ENCODE results near the gene ART1.

Gene ART1

GRCh38 chr11:3674189-3674588 lies 29.3 kb downstream of the ART1 start:
- no peak overlapping the region for H3K9ac ChIP-seq (ENCODE audit: low read length)
- no peak overlapping the region for H3K4me3 ChIP-seq (ENCODE audit: low read length)
- H3K36me3 ChIP-seq (ENCODE audit: control insufficient read depth, insufficient read depth, low read length), result peaks cover 33% of the 10 kb centered on the region
- H3K4me1 ChIP-seq (ENCODE audit: control insufficient read depth, insufficient read depth, low read length), result no peaks in the 10 kb centered on the region
- no peaks in the 10 kb centered on the region for H3K9me3 ChIP-seq (ENCODE audit: control insufficient read depth, low read length)
- no peaks in the 10 kb centered on the region for H3K27me3 ChIP-seq (ENCODE audit: control insufficient read depth, insufficient read depth, low read length)

GRCh38 chr11:3675971-3676370 lies 31.0 kb downstream of the ART1 start:
- no peaks in the 10 kb centered on the region for H3K27me3 ChIP-seq (ENCODE audit: control insufficient read depth, insufficient read depth, low read length)
- no peak overlapping the region for H3K4me3 ChIP-seq (ENCODE audit: low read length)
- no peaks in the 10 kb centered on the region for H3K4me1 ChIP-seq (ENCODE audit: control insufficient read depth, insufficient read depth, low read length)
- no peak overlapping the region for H3K9ac ChIP-seq (ENCODE audit: low read length)
- no peaks in the 10 kb centered on the region for H3K9me3 ChIP-seq (ENCODE audit: control insufficient read depth, low read length)
- H3K36me3 ChIP-seq (ENCODE audit: control insufficient read depth, insufficient read depth, low read length), result peaks cover 40% of the 10 kb centered on the region

DNA sequence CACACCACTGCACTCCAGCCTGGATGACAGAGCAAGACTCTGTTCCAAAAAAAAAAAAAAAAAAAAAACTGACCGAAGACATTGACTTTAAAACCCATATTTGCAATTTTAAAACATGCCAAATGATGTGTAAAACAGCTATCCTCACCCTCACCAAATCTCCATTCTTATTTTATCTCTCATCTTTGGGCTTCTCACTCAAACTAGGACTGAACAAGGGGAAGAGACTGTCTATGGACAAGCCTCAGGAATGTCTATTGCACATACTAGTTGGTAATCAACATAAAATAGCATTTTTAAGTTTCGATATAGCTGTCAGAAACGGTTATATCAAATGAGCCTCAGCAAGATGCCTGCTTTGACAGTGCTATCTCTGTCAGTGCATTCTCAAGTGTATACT lies 34.1 kb downstream of the ART1 start:
- Histone ChIP-seq H3K9ac (ENCODE audit: low read length) (no peak overlapping the region), H3K9me3 (ENCODE audit: control insufficient read depth, low read length) (no peaks in the 10 kb centered on the region), H3K27me3 (ENCODE audit: control insufficient read depth, insufficient read depth, low read length) (no peaks in the 10 kb centered on the region), H3K4me3 (ENCODE audit: low read length) (no peak overlapping the region), H3K4me1 (ENCODE audit: control insufficient read depth, insufficient read depth, low read length) (no peaks in the 10 kb centered on the region), H3K36me3 (ENCODE audit: control insufficient read depth, insufficient read depth, low read length) (peaks cover 34% of the 10 kb centered on the region)

GRCh38 chr11:3683039-3683438 lies 38.1 kb downstream of the ART1 start:
- Histone ChIP-seq H3K9ac (ENCODE audit: low read length) (no peak overlapping the region), H3K36me3 (ENCODE audit: control insufficient read depth, insufficient read depth, low read length) (peaks cover 18% of the 10 kb centered on the region)

GRCh38 chr11:3684129-3684818 lies 39.3 kb downstream of the ART1 start:
- Histone ChIP-seq H3K9me3 (ENCODE audit: control insufficient read depth, low read length) (no peaks in the 10 kb centered on the region), H3K4me3 (ENCODE audit: low read length) (no peak overlapping the region), H3K4me1 (ENCODE audit: control insufficient read depth, insufficient read depth, low read length) (no peaks in the 10 kb centered on the region), H3K36me3 (ENCODE audit: control insufficient read depth, insufficient read depth, low read length) (peaks cover 10% of the 10 kb centered on the region), H3K9ac (ENCODE audit: low read length) (no peak overlapping the region), H3K27me3 (ENCODE audit: control insufficient read depth, insufficient read depth, low read length) (no peaks in the 10 kb centered on the region)

More at GRCh38 chr11:3683039-3683438, 38.1 kb downstream of the ART1 start:
- H3K4me1 ChIP-seq (ENCODE audit: control insufficient read depth, insufficient read depth, low read length), result no peaks in the 10 kb centered on the region
- no peaks in the 10 kb centered on the region for H3K9me3 ChIP-seq (ENCODE audit: control insufficient read depth, low read length)
- H3K4me3 ChIP-seq (ENCODE audit: low read length), result no peak overlapping the region
- H3K27me3 ChIP-seq (ENCODE audit: control insufficient read depth, insufficient read depth, low read length), result no peaks in the 10 kb centered on the region

GRCh38 chr11:3684819-3685172 lies 39.9 kb downstream of the ART1 start:
- no peaks in the 10 kb centered on the region for H3K4me1 ChIP-seq (ENCODE audit: control insufficient read depth, insufficient read depth, low read length)
- no peak overlapping the region for H3K9ac ChIP-seq (ENCODE audit: low read length)
- H3K27me3 ChIP-seq (ENCODE audit: control insufficient read depth, insufficient read depth, low read length), result no peaks in the 10 kb centered on the region
- H3K4me3 ChIP-seq (ENCODE audit: low read length), result no peak overlapping the region
- H3K36me3 ChIP-seq (ENCODE audit: control insufficient read depth, insufficient read depth, low read length), result peaks cover 7% of the 10 kb centered on the region
- H3K9me3 ChIP-seq (ENCODE audit: control insufficient read depth, low read length), result no peaks in the 10 kb centered on the region

GRCh38 chr11:3685923-3686322 lies 41.0 kb downstream of the ART1 start:
- Histone ChIP-seq H3K36me3 (ENCODE audit: control insufficient read depth, insufficient read depth, low read length) (peaks cover 3% of the 10 kb centered on the region), H3K9ac (ENCODE audit: low read length) (no peak overlapping the region), H3K4me1 (ENCODE audit: control insufficient read depth, insufficient read depth, low read length) (no peaks in the 10 kb centered on the region), H3K9me3 (ENCODE audit: control insufficient read depth, low read length) (no peaks in the 10 kb centered on the region), H3K27me3 (ENCODE audit: control insufficient read depth, insufficient read depth, low read length) (no peaks in the 10 kb centered on the region), H3K4me3 (ENCODE audit: low read length) (no peak overlapping the region)

DNA sequence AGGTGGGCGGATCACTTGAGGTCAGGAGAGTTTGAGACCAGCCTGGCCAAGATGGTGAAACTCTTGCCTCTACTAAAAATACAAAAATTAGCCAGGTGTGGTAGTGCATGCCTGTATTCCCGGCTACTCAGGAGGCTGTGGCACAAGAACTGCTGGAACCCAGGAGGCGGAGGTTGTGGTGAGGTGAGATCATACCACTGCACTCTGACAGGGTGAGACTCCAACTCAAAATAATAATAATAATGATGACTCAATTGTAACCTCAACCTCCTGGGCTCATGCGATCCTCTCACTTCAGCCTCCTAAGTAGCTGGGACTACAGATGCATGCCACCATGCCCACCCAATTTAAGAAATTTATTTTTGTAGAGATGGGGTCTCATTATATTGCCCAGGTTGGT lies 41.8 kb downstream of the ART1 start:
- no peaks in the 10 kb centered on the region for H3K4me1 ChIP-seq (ENCODE audit: control insufficient read depth, insufficient read depth, low read length)
- H3K9ac ChIP-seq (ENCODE audit: low read length), result no peak overlapping the region
- no peaks in the 10 kb centered on the region for H3K27me3 ChIP-seq (ENCODE audit: control insufficient read depth, insufficient read depth, low read length)
- no peak overlapping the region for H3K4me3 ChIP-seq (ENCODE audit: low read length)
- peaks cover 3% of the 10 kb centered on the region for H3K36me3 ChIP-seq (ENCODE audit: control insufficient read depth, insufficient read depth, low read length)
- no peaks in the 10 kb centered on the region for H3K9me3 ChIP-seq (ENCODE audit: control insufficient read depth, low read length)

- Histone ChIP-seq H3K9me3 (ENCODE audit: control insufficient read depth, low read length) (no peaks in the 10 kb centered on the region), H3K27me3 (ENCODE audit: control insufficient read depth, insufficient read depth, low read length) (no peaks in the 10 kb centered on the region), H3K4me1 (ENCODE audit: control insufficient read depth, insufficient read depth, low read length) (no peaks in the 10 kb centered on the region), H3K4me3 (ENCODE audit: low read length) (no peak overlapping the region), H3K9ac (ENCODE audit: low read length) (no peak overlapping the region), H3K36me3 (ENCODE audit: control insufficient read depth, insufficient read depth, low read length) (peaks cover 4% of the 10 kb centered on the region)
Observed at GRCh38 chr11:3700410-3700809, 55.5 kb downstream of the ART1 start.

- Histone ChIP-seq H3K9me3 (ENCODE audit: control insufficient read depth, low read length) (no peaks in the 10 kb centered on the region), H3K27me3 (ENCODE audit: control insufficient read depth, insufficient read depth, low read length) (no peaks in the 10 kb centered on the region), H3K4me1 (ENCODE audit: control insufficient read depth, insufficient read depth, low read length) (no peaks in the 10 kb centered on the region), H3K9ac (ENCODE audit: low read length) (no peak overlapping the region), H3K36me3 (ENCODE audit: control insufficient read depth, insufficient read depth, low read length) (no peaks in the 10 kb centered on the region), H3K4me3 (ENCODE audit: low read length) (no peak overlapping the region)
Observed at GRCh38 chr11:3700910-3701309, 56.0 kb downstream of the ART1 start.

DNA sequence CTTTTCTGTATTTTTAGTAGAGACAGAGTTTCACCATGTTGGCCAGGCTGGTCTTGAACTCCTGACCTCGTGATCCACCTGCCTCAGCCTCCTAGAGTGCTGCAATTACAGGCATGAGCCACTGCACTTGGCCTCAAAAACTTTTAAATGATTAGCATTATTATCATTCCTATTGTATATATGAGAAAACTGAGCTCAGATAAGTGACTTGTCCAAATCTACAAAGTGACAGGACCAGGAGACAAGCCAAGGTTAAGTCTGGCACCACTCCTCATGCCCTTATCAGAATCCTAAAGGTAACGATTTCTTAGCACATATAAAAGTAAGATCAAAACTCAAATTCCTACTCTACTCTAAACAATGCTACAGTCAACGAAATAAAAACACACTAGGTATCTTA lies 58.5 kb downstream of the ART1 start:
- Histone ChIP-seq H3K36me3 (ENCODE audit: control insufficient read depth, insufficient read depth, low read length) (no peaks in the 10 kb centered on the region), H3K27me3 (ENCODE audit: control insufficient read depth, insufficient read depth, low read length) (no peaks in the 10 kb centered on the region), H3K9me3 (ENCODE audit: control insufficient read depth, low read length) (no peaks in the 10 kb centered on the region), H3K9ac (ENCODE audit: low read length) (no peak overlapping the region), H3K4me3 (ENCODE audit: low read length) (no peak overlapping the region), H3K4me1 (ENCODE audit: control insufficient read depth, insufficient read depth, low read length) (no peaks in the 10 kb centered on the region)

- no peaks in the 10 kb centered on the region for H3K4me1 ChIP-seq (ENCODE audit: control insufficient read depth, insufficient read depth, low read length)
- H3K36me3 ChIP-seq (ENCODE audit: control insufficient read depth, insufficient read depth, low read length), result no peaks in the 10 kb centered on the region
- no peak overlapping the region for H3K4me3 ChIP-seq (ENCODE audit: low read length)
- H3K9ac ChIP-seq (ENCODE audit: low read length), result no peak overlapping the region
- H3K27me3 ChIP-seq (ENCODE audit: control insufficient read depth, insufficient read depth, low read length), result no peaks in the 10 kb centered on the region
- H3K9me3 ChIP-seq (ENCODE audit: control insufficient read depth, low read length), result no peaks in the 10 kb centered on the region
Observed at GRCh38 chr11:3707176-3707575, 62.2 kb downstream of the ART1 start.

GRCh38 chr11:3709977-3710376 lies 65.0 kb downstream of the ART1 start:
- no peaks in the 10 kb centered on the region for H3K27me3 ChIP-seq (ENCODE audit: control insufficient read depth, insufficient read depth, low read length)
- no peak overlapping the region for H3K4me3 ChIP-seq (ENCODE audit: low read length)

More at GRCh38 chr11:3709977-3710376, 65.0 kb downstream of the ART1 start:
- peaks cover 7% of the 10 kb centered on the region for H3K36me3 ChIP-seq (ENCODE audit: control insufficient read depth, insufficient read depth, low read length)
- no peaks in the 10 kb centered on the region for H3K9me3 ChIP-seq (ENCODE audit: control insufficient read depth, low read length)
- H3K9ac ChIP-seq (ENCODE audit: low read length), result no peak overlapping the region
- no peaks in the 10 kb centered on the region for H3K4me1 ChIP-seq (ENCODE audit: control insufficient read depth, insufficient read depth, low read length)
